Endothelial cell of umbilical vein (primary cell): ENCODE results near the gene CHGA. TPM values are rescaled to one million over a fixed set of nuclear protein-coding genes. Genes with fewer than 3 reads are reported as not detected.

Experiments used
- BruUV-seq: library from RNA; stranded (reverse); fragments of 400-500 nt; replicated peaks from 2 replicates; lab custom pipeline; 2021; lab: Mats Ljungman, UMichigan
- CTCF ChIA-PET: fragments of 300-600, 350-600 bp; sonication (Branson Sonifier 250); formaldehyde crosslinking; loops from one replicate; lab custom pipeline; 2021; ENCODE audit warnings: antibody characterized with exemption, inconsistent platforms; lab: Charles Lee
- POLR2A ChIA-PET: fragments of 300-600, 350-600 bp; sonication (Branson Sonifier 250); formaldehyde crosslinking; loops from one replicate; lab custom pipeline; 2021; ENCODE audit warnings: antibody characterized with exemption, inconsistent platforms; lab: Charles Lee
- DNase-seq: peaks from one replicate; pipeline ENCODE4 v3.0.0-alpha.2; 2011; ENCODE audit warnings: low read depth, low spot score
- FAIRE-seq: peaks from 2 replicates; lab custom pipeline; 2011; peaks lifted over from hg19 to GRCh38; lab: Jason Lieb, UNC
- H2AFZ ChIP-seq: 2 replicates; pipeline ENCODE4 v1.6.0; 2012; ENCODE audit warnings: low read depth, low read length, control low read depth, inconsistent platforms
- H3K27ac ChIP-seq: 2 replicates; pipeline ENCODE4 v1.5.1; 2011; ENCODE audit warnings: low read depth, mild to moderate bottlenecking, control low read depth, low read length, moderate library complexity; ENCODE audit not compliant: insufficient read depth
- H3K27me3 ChIP-seq, 2 experiments: 2 replicates each; pipeline versions ENCODE4 v1.6.0 to v1.6.1; 2011; ENCODE audit warnings: low read length in 2 of 2, mixed read lengths in 1 of 2; ENCODE audit not compliant: control insufficient read depth in 2 of 2, insufficient read depth in 2 of 2
- H3K36me3 ChIP-seq, 2 experiments: 2 replicates in 1 of 2; 3 replicates in 1 of 2; pipeline ENCODE4 v1.5.1; 2011; ENCODE audit warnings: low read length in 2 of 2, mild to moderate bottlenecking in 1 of 2, moderate library complexity in 1 of 2; ENCODE audit not compliant: control insufficient read depth in 2 of 2, insufficient read depth in 2 of 2; ENCODE audit errors: extremely low read depth in 1 of 2
- H3K4me1 ChIP-seq: 3 replicates; pipeline ENCODE4 v1.5.1; 2011; ENCODE audit warnings: mild to moderate bottlenecking, low read length; ENCODE audit not compliant: control insufficient read depth, insufficient read depth; ENCODE audit errors: extremely low read depth
- H3K4me2 ChIP-seq: 2 replicates; pipeline ENCODE4 v1.6.1; 2011; ENCODE audit warnings: low read length, control low read depth, mixed read lengths; ENCODE audit not compliant: insufficient read depth
- H3K4me3 ChIP-seq, 3 experiments: fragments of 200-600 bp in 1 of 3; sonication (generic), shearing (Covaris generic) in 1 of 3; replicated peaks in 1 of 3; 2 replicates each; pipeline ENCODE4 v1.5.1; 2011 to 2016; ENCODE audit warnings: control low read depth in 3 of 3, low read length in 3 of 3, mild to moderate bottlenecking in 2 of 3, inconsistent platforms in 1 of 3, low read depth in 1 of 3, moderate library complexity in 1 of 3; ENCODE audit not compliant: insufficient read depth in 1 of 3
- H3K79me2 ChIP-seq: 2 replicates; pipeline ENCODE4 v1.6.0; 2012; ENCODE audit warnings: low read length, inconsistent platforms; ENCODE audit not compliant: control insufficient read depth, insufficient read depth
- H3K9ac ChIP-seq: replicated peaks from 2 replicates; pipeline ENCODE3; 2011; ENCODE audit warnings: low read length, control low read depth; ENCODE audit not compliant: insufficient read depth; ENCODE audit errors: extremely low read depth
- H3K9me1 ChIP-seq: replicated peaks from 3 replicates; pipeline ENCODE4 v1.6.0; 2011; ENCODE audit warnings: mild to moderate bottlenecking, low read length; ENCODE audit not compliant: control insufficient read depth, insufficient read depth; ENCODE audit errors: extremely low read depth
- H3K9me3 ChIP-seq: replicated peaks from 2 replicates; pipeline ENCODE4 v1.5.1; 2012; ENCODE audit warnings: low read length, inconsistent platforms; ENCODE audit not compliant: control insufficient read depth, insufficient read depth
- H4K20me1 ChIP-seq: replicated peaks from 2 replicates; pipeline ENCODE3; 2011; ENCODE audit warnings: mild to moderate bottlenecking, low read length; ENCODE audit not compliant: control insufficient read depth, insufficient read depth; ENCODE audit errors: extremely low read depth
- CTCF ChIP-seq, 2 donors: IDR thresholded peaks; 1 replicate in 1 of 2; 2 replicates in 1 of 2; pipeline ENCODE4 v1.5.1; 2011; ENCODE audit warnings: low read length in 2 of 2, mild to moderate bottlenecking in 2 of 2, moderate library complexity in 2 of 2, control low read depth in 1 of 2, inconsistent platforms in 1 of 2, low read depth in 1 of 2; ENCODE audit not compliant: insufficient read depth in 1 of 2; ENCODE audit errors: extremely low read depth in 1 of 2
- EZH2 ChIP-seq: IDR thresholded peaks from 2 replicates; pipeline ENCODE4 v1.6.1; 2012; ENCODE audit warnings: borderline replicate concordance, low read depth, mild to moderate bottlenecking, moderate library complexity, low read length, inconsistent platforms; ENCODE audit not compliant: severe bottlenecking
- FOS ChIP-seq: IDR thresholded peaks from 2 replicates; pipeline ENCODE4 v1.6.1; 2011; ENCODE audit warnings: mild to moderate bottlenecking, low read length, moderate library complexity, borderline replicate concordance; ENCODE audit not compliant: insufficient read depth
- GATA2 ChIP-seq: IDR thresholded peaks from 2 replicates; pipeline ENCODE4 v1.7.0; 2011; ENCODE audit warnings: low read depth, mild to moderate bottlenecking, moderate library complexity, mixed read lengths, low read length; ENCODE audit not compliant: insufficient read length, insufficient read depth
- JUN ChIP-seq: IDR thresholded peaks from 2 replicates; pipeline ENCODE4 v1.6.1; 2011; ENCODE audit warnings: borderline replicate concordance, low read depth; ENCODE audit not compliant: insufficient read length, insufficient read depth
- MYC ChIP-seq: IDR thresholded peaks from one replicate; pipeline ENCODE4 v1.6.1; 2011; ENCODE audit warnings: mild to moderate bottlenecking, low read depth, low read length
- POLR2A ChIP-seq: IDR thresholded peaks from 2 replicates; pipeline ENCODE4 v1.6.1; 2012; ENCODE audit warnings: low read depth, mild to moderate bottlenecking, control low read depth, low read length
- POLR2AphosphoS5 ChIP-seq: IDR thresholded peaks from 2 replicates; pipeline ENCODE4 v1.6.1; 2012; ENCODE audit warnings: low read depth, mild to moderate bottlenecking, control low read depth, low read length, moderate library complexity; ENCODE audit not compliant: insufficient read depth
- dilution Hi-C: fragments of 300-500 bp; cut with MboI; formaldehyde crosslinking; loops from one replicate; pipeline ENCODE4 v1.15.0; 2019; ENCODE audit warnings: low sequenced_read_pairs; ENCODE audit not compliant: extremely low pct_ligation_motif_present
- intact Hi-C: fragments of 100-400 bp; cut with micrococcal nuclease; formaldehyde crosslinking; loops from one replicate; pipeline ENCODE4 v1.10.0; 2022
- polyA plus RNA-seq, 4 experiments: library from polyadenylated mRNA; depleted of rRNA in 3 of 4; stranded (reverse) in 3 of 4; unstranded in 1 of 4; fragments of >200 nt; gene quantifications; 2 replicates each; pipeline versions ENCODE4 v1.2.1 to v1.2.3, GENCODE V29; 2011 to 2012; ENCODE audit warnings: missing spikeins in 1 of 4
- total RNA-seq: library from RNA; stranded (reverse); gene quantifications from 2 replicates; pipeline ENCODE4 v1.2.3, GENCODE V29; 2021
- TF ChIP-seq, protein P1 (sequence below): IDR thresholded peaks from 2 replicates; pipeline ENCODE4 v1.6.1; 2011; ENCODE audit not compliant: insufficient read depth, insufficient read length

Gene CHGA
- total and polyA plus RNA-seq, 2 donors (not counting 3 experiments of a cell fraction or from before 2014, with no cell fraction given) = not detected

GRCh38 chr14:92951261-92951660 lies 28.3 kb downstream of the CHGA start:
- Histone ChIP-seq H3K9ac (no peak overlapping the region), H3K4me1 (peaks cover 5% of the 10 kb centered on the region), H3K36me3 (no peaks in the 10 kb centered on the region), H3K27me3 (no peaks in the 10 kb centered on the region), H3K9me1 (no peaks in the 10 kb centered on the region), H3K27ac (no peak overlapping the region), H3K4me3 (no peak overlapping the region), H3K4me2 (no peak overlapping the region), H4K20me1 (no peaks in the 10 kb centered on the region), H3K79me2 (no peaks in the 10 kb centered on the region), H3K9me3 (no peaks in the 10 kb centered on the region), H2AFZ (no peak overlapping the region)
- FAIRE-seq = no peak
- BruUV-seq = no TSS peak
- TF ChIP-seq FOS (no peak), MYC (no peak), JUN (no peak), GATA2 (no peak), POLR2AphosphoS5 (no peak), CTCF (IDR thresholded peaks at IDR 0.05; ENCODE audit: extremely low read depth in 1 of 2, insufficient read depth in 1 of 2, low read depth in 1 of 2, low read length in 2 of 2) (no peak), POLR2A (no peak), EZH2 (no peak)
- TF ChIP-seq, protein P1, sequence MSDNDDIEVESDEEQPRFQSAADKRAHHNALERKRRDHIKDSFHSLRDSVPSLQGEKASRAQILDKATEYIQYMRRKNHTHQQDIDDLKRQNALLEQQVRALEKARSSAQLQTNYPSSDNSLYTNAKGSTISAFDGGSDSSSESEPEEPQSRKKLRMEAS = no peak
- intact Hi-C loops (loop anchor here (5.0 kb wide), 2 partner anchors 591 to 666 kb away; no protein-coding TSS in a partner anchor), dilution Hi-C loops (loop anchor here (25.0 kb wide), 1 partner anchor 186 kb away; no protein-coding TSS in a partner anchor)
- DNase-seq = no peak
- ChIA-PET POLR2A (interaction anchor here (1.0 kb wide), 1 partner anchor 181 kb away, joined by 3 read pairs; no protein-coding TSS in a partner anchor), CTCF (interaction anchor here (0.5 to 5.5 kb wide), 21 partner anchors 9 to 363 kb away, joined by 3 to 109 read pairs (median 5); partner anchors contain the start of genes GON7 and UBR7)
